22Rv1 (cell line): Measurements from ENCODE around the gene KRTAP10-2.

Source experiments
- H3K27ac ChIP-seq: fragments of 450-650 bp; 2 replicates; pipeline ENCODE4 v1.5.1; 2017
- CTCF ChIP-seq: fragments of 450-650 bp; IDR thresholded peaks from 2 replicates; pipeline ENCODE4 v1.5.1; 2017; ENCODE audit warnings: mild to moderate bottlenecking
- ZFX ChIP-seq: fragments of 450-650 bp; IDR thresholded peaks from 2 replicates; pipeline ENCODE4 v1.6.1; 2017; ENCODE audit warnings: antibody characterized with exemption, borderline replicate concordance

The KRTAP10-2 gene

DNA sequence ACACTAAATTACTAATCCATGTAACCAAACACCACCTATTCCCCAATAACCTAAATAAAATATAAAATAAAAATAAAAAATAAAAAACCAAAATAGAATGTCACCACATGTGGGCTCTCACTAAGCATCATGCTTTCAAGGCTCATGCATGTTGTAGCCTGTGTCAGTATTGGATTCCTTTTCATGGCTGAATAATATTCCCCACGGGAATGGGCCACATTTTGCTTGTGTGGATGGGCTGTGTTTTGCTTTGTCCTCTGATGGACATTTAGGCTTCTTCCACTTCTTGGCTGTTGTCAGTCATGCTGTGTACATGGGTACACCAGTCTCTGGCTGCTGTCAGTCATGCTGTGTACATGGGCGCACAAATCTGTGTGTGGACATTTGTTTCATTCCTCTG, 37.8 kb upstream of the KRTAP10-2 start:
- no peak overlapping the region for H3K27ac ChIP-seq
- TF ChIP-seq CTCF (no peak), ZFX (no peak)

- no peak overlapping the region for H3K27ac ChIP-seq
- no peak for TF ChIP-seq ZFX
- TF ChIP-seq CTCF: no peak
Measured at GRCh38 chr21:44585892-44586291, 34.6 kb upstream of the KRTAP10-2 start.

GRCh38 chr21:44583800-44584147, 32.5 kb upstream of the KRTAP10-2 start:
- H3K27ac ChIP-seq: peak overlapping the region; percentile 44
- no peak for TF ChIP-seq CTCF
- TF ChIP-seq ZFX: no peak

- peak overlapping the region; percentile 44 for H3K27ac ChIP-seq
- TF ChIP-seq ZFX (no peak), CTCF (no peak)
Measured at GRCh38 chr21:44583089-44583799, 31.9 kb upstream of the KRTAP10-2 start.

DNA sequence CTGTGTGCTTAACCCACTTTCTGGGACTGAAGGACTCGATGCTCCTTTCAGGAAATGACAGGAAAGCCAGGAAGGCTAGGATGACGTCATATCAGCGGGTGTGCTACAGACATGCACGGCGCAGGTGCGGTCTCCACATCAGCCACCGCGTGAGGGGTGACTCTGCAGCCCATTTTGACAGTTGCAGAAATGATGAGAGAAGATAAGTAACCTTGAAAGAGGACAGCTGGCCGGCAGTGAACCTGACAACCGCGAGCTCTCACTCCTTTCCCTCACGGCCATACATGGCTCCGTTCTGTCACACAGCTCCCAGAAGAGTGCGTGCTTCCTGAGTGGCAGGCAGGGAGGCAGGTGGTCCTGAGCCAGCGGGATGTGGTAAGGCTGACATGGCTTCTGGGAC, 30.8 kb upstream of the KRTAP10-2 start:
- TF ChIP-seq CTCF (no peak), ZFX (no peak)
- H3K27ac ChIP-seq: no peak overlapping the region

GRCh38 chr21:44581158-44581557, 29.9 kb upstream of the KRTAP10-2 start:
- TF ChIP-seq CTCF (no peak), ZFX (no peak)
- peak overlapping the region; percentile 47 for H3K27ac ChIP-seq

DNA sequence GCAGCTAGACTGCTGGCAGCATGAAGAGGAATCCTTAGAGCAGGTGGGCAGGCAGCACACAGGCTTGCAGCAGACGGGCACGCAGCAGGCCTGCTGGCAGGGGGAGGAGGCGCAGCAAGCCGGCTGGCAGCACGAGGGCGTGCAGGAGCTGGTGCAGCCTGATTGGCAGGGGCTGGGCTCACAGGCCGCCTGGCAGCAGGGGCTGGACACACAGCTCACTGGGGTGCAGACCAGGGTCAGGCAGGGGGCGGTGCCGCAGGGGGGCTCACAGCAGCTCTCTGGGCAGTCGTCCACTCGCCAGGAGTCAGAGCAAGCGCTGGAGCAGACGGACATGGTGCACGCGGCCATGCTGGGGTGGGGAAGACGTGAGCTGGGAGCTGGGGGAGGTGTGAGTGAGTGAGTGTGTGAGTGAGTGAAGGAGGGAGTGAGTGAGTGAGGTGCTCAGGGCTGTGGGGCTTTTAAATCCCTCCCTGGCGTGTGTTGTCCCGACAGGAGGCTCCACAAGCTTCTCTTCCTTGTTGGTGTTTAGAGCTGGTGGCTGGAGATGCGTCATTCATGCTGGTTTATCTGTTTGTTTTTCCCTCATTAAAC, 29.0 kb upstream of the KRTAP10-2 start, which contains the start of gene KRTAP10-5:
TSS of gene KRTAP10-5 (minus strand) at position 374 of the 591 bp plus-strand sequence. CDS start at position 348, 26 bp downstream.
- H3K27ac ChIP-seq: peak within 1 kb of the TSS; percentile 47
- peak; percentile 41 for TF ChIP-seq CTCF
